Activated CD4-positive, alpha-beta T cell treated with anti-CD3 and anti-CD28 coated beads for 36 hours (primary cell): ENCODE data around the gene NTM. TPM values are rescaled to one million over a fixed set of nuclear protein-coding genes. Genes with fewer than 3 reads are reported as not detected.
A peak's percentile ranks its signal among the peaks of the same experiment; 100 is the strongest.

Experiments used
- ATAC-seq: fragments of 200-7000 bp; cut with Tn5 transposase; one replicate; pipeline ENCODE4 v1.10.0; 2021; ENCODE audit warnings: mild to moderate bottlenecking, moderate library complexity
- CTCF ChIA-PET: fragments of 350-600 bp; sonication (Branson Sonifier 250); formaldehyde crosslinking; loops from one replicate; lab custom pipeline; 2021; ENCODE audit warnings: antibody characterized with exemption; lab: Charles Lee
- POLR2A ChIA-PET: fragments of 350-600 bp; sonication (Branson Sonifier 250); formaldehyde crosslinking; loops from one replicate; lab custom pipeline; 2021; ENCODE audit warnings: antibody characterized with exemption, inconsistent platforms; lab: Charles Lee
- DNase-seq: peaks from one replicate; pipeline ENCODE4 v3.0.0-alpha.2; 2020
- H3K27ac Mint-ChIP-seq: one replicate; pipeline ENCODE4 v1.8.0; 2021; ENCODE audit warnings: mixed read lengths
- H3K27me3 Mint-ChIP-seq: one replicate; pipeline ENCODE4 v1.8.0; 2021; ENCODE audit warnings: mixed read lengths
- H3K36me3 Mint-ChIP-seq: one replicate; pipeline ENCODE4 v1.8.0; 2021; ENCODE audit warnings: low read depth, mixed read lengths
- H3K4me1 Mint-ChIP-seq: one replicate; pipeline ENCODE4 v1.8.0; 2021; ENCODE audit warnings: mixed read lengths
- H3K4me3 Mint-ChIP-seq: one replicate; pipeline ENCODE4 v1.8.0; 2021; ENCODE audit warnings: mild to moderate bottlenecking, moderate library complexity, mixed read lengths
- H3K9me3 Mint-ChIP-seq: one replicate; pipeline ENCODE4 v1.8.0; 2021; ENCODE audit warnings: low read depth, mixed read lengths
- intact Hi-C, 2 experiments: fragments of 100-400 bp; cut with DNase I in 1 of 2; cut with micrococcal nuclease in 1 of 2; formaldehyde crosslinking; loops; one replicate each; pipeline versions ENCODE4 v1.14.2 to v1.15.1; 2022 to 2024; cut with DNase I, micrococcal nuclease
- total RNA-seq, 2 experiments: library from RNA; stranded (reverse); gene quantifications; one replicate each; pipeline ENCODE4 v1.2.3, GENCODE V29; 2021

NTM gene
- total RNA-seq, 2 experiments from 2014 or later, result not detected

DNA sequence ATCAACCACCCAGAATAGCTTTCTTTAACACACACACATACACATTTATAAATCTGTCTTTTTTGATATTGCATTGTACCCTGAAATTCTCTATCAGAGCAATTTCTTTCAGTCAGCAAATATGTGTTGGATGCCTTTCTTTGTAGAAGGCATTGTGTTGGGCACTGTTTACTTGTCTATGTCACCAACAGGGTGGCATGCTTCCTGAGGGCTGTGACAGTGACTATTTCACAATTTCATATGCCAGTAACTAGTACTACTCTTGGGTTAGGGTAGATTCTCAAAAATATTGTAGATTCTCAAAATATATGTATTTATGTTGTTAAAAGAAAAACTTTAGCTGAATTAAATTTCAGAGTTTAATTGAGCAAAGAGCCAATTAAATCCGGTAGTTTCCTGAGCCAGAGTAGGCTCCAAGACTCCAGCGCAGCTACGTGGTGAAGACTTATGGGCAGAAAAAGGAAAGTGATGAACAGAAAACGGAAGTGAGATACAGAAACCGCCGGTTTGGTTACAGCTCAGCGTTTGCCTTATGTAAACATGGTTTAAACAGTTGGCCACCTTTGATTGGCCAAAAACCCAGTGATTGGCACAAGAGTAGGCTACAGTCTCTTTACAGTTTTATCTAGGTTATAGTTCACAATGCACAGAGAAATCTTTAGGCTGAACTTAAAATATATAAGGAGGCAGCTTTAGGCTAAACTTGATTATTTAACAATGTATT lies 723.3 kb downstream of the NTM start:
- ChIA-PET CTCF (interaction anchor here (0.6 to 0.8 kb wide), 2 partner anchors 395 to 566 kb away, joined by 3 read pairs; no protein-coding TSS in a partner anchor), POLR2A (no interaction called here)
- no peak overlapping the region for H3K4me3 Mint-ChIP-seq
- no peak for ATAC-seq
- no peaks in the 10 kb centered on the region for H3K4me1 Mint-ChIP-seq
- no peak for DNase-seq
- H3K36me3 Mint-ChIP-seq, result no peaks in the 10 kb centered on the region
- no peak overlapping the region for H3K27ac Mint-ChIP-seq
- no peaks in the 10 kb centered on the region for H3K9me3 Mint-ChIP-seq
- intact Hi-C loops, result no loop called here
- H3K27me3 Mint-ChIP-seq, result no peaks in the 10 kb centered on the region

DNA sequence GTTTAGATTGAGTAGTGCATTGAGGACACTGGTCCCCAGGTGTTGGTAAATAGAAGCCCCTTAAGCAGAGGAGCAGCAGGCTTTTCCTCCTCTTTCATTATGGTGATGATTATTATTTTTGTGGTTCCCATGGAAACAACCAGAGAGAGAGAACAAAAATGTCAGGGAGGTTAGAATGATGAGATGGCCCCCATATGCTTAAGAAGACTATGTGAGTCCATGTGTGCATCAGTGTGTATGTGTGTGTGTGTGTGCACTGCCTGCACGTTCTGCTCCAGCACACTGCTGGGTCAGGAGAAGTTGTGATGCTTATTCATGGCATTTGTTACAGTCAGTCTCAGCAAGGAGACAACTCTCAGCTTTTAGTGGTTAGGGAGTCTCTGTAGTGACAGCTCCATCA lies 724.2 kb downstream of the NTM start:
- H3K27ac Mint-ChIP-seq, result no peak overlapping the region
- no peak overlapping the region for H3K4me3 Mint-ChIP-seq
- H3K4me1 Mint-ChIP-seq, result no peaks in the 10 kb centered on the region
- CTCF ChIA-PET, result interaction anchor here (0.8 kb wide), 1 partner anchor 567 kb away, joined by 3 read pairs; no protein-coding TSS in a partner anchor
- ATAC-seq (no peak), DNase-seq (no peak)
- no peaks in the 10 kb centered on the region for H3K27me3 Mint-ChIP-seq
- intact Hi-C loops, result no loop called here
- POLR2A ChIA-PET, result no interaction called here
- no peaks in the 10 kb centered on the region for H3K9me3 Mint-ChIP-seq
- no peaks in the 10 kb centered on the region for H3K36me3 Mint-ChIP-seq

DNA sequence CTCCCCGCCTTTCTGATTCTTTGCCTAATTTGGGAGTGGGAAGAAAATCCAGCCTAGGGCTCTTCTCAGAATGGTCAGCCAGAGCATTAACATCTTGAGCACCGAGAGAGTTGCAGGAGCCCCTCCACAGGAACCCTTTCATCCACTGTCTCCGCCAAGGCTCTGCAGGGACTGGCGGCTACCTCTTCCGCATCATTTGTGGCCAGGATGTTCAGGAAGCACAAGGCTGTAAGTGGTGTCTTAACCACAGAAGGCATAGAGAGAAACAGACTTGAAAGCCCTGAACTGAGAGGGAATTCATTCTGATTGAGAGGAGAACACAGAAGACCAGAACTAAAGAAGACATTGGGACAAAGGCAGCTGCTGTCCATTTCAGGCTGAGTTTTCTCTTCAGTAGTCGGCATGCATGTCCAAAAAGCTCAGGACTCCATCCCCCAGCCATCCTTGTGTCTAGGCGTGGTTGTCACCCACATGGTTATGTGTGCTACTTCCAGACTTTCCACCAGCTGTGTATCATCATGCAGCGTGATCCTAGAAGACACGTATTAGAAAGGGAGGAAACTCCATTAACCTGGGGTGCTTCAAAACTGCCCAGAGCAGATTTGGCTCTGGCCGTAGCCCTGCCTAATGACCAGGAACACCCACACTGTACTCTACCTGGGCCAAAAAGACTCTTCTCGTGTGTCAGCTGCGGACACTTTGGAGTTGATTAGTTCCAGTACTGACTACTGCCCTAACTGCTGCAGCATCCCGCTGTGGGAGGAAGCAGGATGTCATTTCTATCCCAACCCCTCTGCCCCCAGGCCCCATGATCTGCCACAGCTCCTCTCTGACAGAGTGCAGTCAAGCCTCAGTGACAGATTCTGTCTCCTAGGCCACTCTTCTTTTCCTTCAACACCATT lies 725.1 kb downstream of the NTM start:
- intact Hi-C loops, result no loop called here
- ATAC-seq (no peak), DNase-seq (no peak)
- ChIA-PET CTCF (no interaction called here), POLR2A (no interaction called here)
- Mint-ChIP-seq H3K9me3 (no peaks in the 10 kb centered on the region), H3K4me3 (no peak overlapping the region), H3K27me3 (no peaks in the 10 kb centered on the region), H3K36me3 (no peaks in the 10 kb centered on the region), H3K4me1 (no peaks in the 10 kb centered on the region), H3K27ac (no peak overlapping the region)

DNA sequence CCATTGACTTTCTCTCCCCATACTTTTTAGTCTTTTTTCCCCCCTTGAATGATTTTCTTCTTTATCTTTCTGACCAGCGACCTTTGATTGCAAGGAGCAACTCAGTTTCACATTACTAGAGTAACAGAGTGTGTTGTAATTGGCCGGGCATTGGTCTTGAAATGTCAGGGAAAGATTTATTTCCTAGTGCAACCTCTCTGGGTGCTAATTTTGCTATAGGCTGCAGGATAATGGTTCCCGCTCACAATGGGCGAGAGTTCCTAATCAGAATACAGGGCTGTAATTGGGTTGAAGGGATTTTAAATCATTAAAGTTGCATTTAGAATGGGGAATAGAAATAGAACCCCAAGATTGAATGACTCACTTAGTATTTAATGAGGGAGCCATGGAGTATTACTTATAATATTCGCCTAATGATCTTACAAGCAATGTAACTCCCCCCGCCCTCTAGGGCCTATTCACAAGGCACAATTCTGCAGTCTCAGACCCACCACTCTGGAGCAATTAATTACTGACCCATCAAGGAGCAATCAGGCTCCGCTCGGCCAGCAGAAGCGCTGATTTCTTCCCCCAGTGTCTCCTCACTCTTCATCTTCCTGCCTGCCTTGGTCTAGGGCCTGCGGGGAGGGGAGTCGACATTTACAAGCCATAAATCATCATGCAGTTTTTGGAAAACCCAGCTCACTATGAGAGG lies 725.9 kb downstream of the NTM start:
- DNase-seq, result no peak
- Mint-ChIP-seq H3K4me1 (no peaks in the 10 kb centered on the region), H3K9me3 (peaks cover 2% of the 10 kb centered on the region), H3K4me3 (no peak overlapping the region), H3K27ac (no peak overlapping the region), H3K36me3 (no peaks in the 10 kb centered on the region), H3K27me3 (no peaks in the 10 kb centered on the region)
- POLR2A ChIA-PET, result no interaction called here
- intact Hi-C loops, result no loop called here
- no peak for ATAC-seq
- CTCF ChIA-PET, result interaction anchor here (0.8 kb wide), 1 partner anchor 107 kb away, joined by 4 read pairs; no protein-coding TSS in a partner anchor

DNA sequence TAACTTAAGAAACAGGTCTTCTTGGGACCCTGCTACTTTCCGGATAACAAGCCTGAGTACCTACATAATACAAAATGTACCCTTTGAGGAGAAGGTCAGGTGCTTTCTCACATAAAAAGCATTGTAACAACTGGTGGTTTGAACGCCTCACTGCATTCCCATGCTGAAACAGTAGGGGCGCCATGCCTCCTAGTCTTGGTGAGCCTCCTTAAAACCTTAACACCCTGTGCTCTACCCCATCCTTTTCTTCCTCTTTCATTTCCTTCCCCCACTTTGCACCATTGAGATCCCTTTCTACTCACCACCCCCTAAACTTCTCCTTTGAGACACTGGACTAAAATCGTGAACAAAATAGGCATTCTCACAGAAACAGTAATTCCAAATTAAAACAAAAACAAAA lies 729.3 kb downstream of the NTM start:
- ATAC-seq, result no peak
- intact Hi-C loops, result no loop called here
- ChIA-PET POLR2A (no interaction called here), CTCF (no interaction called here)
- Mint-ChIP-seq H3K27me3 (no peaks in the 10 kb centered on the region), H3K27ac (no peak overlapping the region), H3K4me3 (no peak overlapping the region), H3K4me1 (no peaks in the 10 kb centered on the region), H3K9me3 (peaks cover 6% of the 10 kb centered on the region), H3K36me3 (no peaks in the 10 kb centered on the region)
- DNase-seq, result peak; percentile 15

DNA sequence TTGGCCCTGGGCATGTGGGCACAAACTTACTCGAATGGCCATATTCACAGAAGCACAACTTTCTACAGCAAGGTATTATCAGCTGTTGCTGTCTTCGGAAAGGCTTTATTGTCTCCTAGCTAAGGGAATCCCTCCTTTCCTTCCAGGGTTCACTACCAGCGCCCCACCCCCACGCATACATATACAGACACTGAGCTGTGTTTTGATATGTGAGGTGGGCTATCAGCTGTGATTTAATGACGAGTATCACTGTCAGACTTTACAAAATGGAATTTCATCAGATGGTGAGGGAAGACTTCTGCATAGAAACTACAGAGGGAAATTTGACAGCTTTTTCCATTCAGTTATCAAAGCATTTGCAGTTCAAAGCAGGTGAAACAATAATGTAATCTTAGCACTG lies 730.2 kb downstream of the NTM start:
- H3K4me3 Mint-ChIP-seq, result no peak overlapping the region

DNA sequence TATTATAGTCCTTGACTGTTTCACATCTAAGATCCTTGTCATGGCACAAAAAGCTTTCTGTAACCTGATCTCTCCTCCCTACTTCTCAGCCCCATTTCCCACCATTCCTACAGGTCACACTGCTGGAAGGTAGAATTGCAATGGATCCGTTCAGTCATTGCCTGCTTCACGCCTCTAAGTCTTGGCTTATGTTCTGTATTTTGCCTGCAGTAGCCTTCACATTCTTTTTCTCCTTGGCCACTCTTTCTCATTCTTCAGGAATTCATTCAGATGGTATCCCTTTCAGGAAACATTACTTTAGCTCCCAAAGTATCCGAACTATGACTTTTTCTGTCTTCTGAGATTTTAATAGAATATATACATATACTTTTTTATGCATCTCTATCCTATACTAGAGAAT lies 731.5 kb downstream of the NTM start:
- CTCF ChIA-PET, result no interaction called here
- Mint-ChIP-seq H3K36me3 (no peaks in the 10 kb centered on the region), H3K9me3 (peaks cover 6% of the 10 kb centered on the region), H3K4me1 (no peaks in the 10 kb centered on the region), H3K27me3 (no peaks in the 10 kb centered on the region), H3K4me3 (no peak overlapping the region), H3K27ac (no peak overlapping the region)
- no peak for ATAC-seq
- POLR2A ChIA-PET, result no interaction called here
- no peak for DNase-seq
- intact Hi-C loops, result no loop called here

More for the DNA sequence above, 730.2 kb downstream of the NTM start:
- no peaks in the 10 kb centered on the region for H3K4me1 Mint-ChIP-seq
- ChIA-PET CTCF (interaction anchor here (0.7 kb wide), 1 partner anchor 38 kb away, joined by 3 read pairs; no protein-coding TSS in a partner anchor), POLR2A (interaction anchor here (0.7 kb wide), 1 partner anchor 297 kb away, joined by 3 read pairs; no protein-coding TSS in a partner anchor)
- peaks cover 6% of the 10 kb centered on the region for H3K9me3 Mint-ChIP-seq
- H3K36me3 Mint-ChIP-seq, result no peaks in the 10 kb centered on the region
- H3K27me3 Mint-ChIP-seq, result no peaks in the 10 kb centered on the region
- intact Hi-C loops, result no loop called here
- H3K27ac Mint-ChIP-seq, result no peak overlapping the region
- ATAC-seq (no peak), DNase-seq (no peak)

DNA sequence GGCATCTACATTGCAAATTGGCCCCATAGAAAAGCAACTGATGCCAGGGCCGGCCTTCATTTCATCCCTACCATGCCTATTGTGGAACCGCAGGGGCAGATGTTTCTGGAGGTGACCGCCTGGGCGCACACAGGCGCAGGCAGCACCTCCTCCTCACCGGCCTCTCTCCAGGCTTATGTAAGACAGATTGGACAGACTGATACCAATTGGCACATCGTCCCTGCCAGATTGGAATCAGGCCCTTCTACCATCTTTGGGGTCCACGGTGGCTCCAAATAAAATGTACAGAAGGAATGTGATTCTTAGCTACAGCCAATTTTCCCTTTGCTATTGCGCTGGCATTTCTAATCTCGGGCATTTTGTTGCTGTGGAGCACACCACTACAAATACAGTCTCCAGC lies 732.6 kb downstream of the NTM start:
- Mint-ChIP-seq H3K27me3 (no peaks in the 10 kb centered on the region), H3K27ac (no peak overlapping the region), H3K4me3 (no peak overlapping the region), H3K4me1 (no peaks in the 10 kb centered on the region), H3K36me3 (no peaks in the 10 kb centered on the region), H3K9me3 (peaks cover 10% of the 10 kb centered on the region)
- ChIA-PET POLR2A (no interaction called here), CTCF (no interaction called here)
- intact Hi-C loops, result no loop called here
- DNase-seq (no peak), ATAC-seq (no peak)

DNA sequence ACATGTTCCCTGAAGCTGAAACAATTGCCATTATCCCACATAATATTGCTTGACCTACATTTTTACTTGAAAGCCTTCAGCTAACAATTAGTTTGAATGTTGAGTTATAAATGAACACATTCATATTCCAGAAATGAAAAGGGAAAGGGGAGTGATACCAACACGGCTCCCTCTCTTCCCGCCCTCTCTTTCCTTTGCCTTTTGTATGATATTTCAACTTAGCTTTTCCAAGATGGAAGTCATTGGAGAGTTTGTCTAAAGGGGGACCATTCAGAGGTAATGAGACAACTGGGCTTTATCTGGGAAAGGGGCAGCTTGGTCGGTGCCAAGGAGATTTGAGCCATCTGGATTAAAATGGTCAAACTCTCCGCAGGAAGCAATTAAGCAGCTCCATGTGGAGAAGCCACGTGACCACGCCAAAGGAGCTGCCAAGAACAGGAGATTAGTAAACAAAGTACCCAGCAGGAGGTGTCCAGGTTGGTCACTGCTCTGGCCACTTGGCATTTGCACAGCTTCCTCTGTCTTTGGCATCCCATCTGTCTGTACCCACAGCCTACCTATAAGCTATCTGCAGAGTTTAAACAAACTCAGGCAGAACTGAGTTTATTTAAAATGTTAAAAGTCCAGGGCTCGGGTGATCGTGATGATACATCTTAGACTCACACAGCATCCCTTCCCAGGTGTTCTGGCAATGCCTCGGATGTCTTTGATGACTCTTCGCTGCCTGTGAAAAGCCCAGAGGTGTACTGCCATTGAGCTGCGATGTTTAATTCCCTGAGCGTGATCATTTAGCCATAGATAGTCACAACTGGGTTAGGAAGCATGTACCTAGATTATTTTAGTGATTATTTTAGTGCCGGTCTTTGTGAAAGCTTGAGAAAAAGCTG lies 735.9 kb downstream of the NTM start:
- Mint-ChIP-seq H3K27me3 (no peaks in the 10 kb centered on the region), H3K36me3 (no peaks in the 10 kb centered on the region), H3K27ac (no peak overlapping the region), H3K4me1 (no peaks in the 10 kb centered on the region), H3K9me3 (peaks cover 8% of the 10 kb centered on the region), H3K4me3 (no peak overlapping the region)
- ChIA-PET POLR2A (no interaction called here), CTCF (interaction anchor here (0.6 kb wide), 1 partner anchor 968 kb away, joined by 4 read pairs; no protein-coding TSS in a partner anchor)
- intact Hi-C loops, result no loop called here
- ATAC-seq (no peak), DNase-seq (no peak)

DNA sequence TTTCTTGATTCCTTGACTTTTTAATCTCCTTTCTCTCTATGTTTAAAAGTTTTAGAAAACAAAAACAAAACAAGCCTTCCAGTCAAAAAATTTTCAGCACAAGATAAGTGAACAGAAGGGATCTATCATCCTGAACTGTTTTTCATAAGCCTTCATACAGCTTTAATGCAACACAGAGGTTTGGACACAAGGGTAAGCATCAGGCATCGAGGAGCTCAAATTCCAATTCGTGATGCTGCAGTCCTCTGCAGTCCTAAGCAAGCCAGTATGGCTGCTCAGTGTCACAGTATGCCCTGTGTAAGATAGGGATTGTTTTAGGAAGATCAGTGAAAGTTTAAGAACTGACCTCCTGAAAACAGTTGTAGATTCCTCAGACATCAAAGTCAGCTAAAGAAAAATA lies 740.9 kb downstream of the NTM start:
- Mint-ChIP-seq H3K27me3 (no peaks in the 10 kb centered on the region), H3K4me3 (no peak overlapping the region), H3K4me1 (no peaks in the 10 kb centered on the region), H3K27ac (no peak overlapping the region), H3K36me3 (no peaks in the 10 kb centered on the region), H3K9me3 (peaks cover 5% of the 10 kb centered on the region)
- no peak for DNase-seq
- CTCF ChIA-PET, result no interaction called here
- no peak for ATAC-seq
- POLR2A ChIA-PET, result no interaction called here
- intact Hi-C loops, result no loop called here

DNA sequence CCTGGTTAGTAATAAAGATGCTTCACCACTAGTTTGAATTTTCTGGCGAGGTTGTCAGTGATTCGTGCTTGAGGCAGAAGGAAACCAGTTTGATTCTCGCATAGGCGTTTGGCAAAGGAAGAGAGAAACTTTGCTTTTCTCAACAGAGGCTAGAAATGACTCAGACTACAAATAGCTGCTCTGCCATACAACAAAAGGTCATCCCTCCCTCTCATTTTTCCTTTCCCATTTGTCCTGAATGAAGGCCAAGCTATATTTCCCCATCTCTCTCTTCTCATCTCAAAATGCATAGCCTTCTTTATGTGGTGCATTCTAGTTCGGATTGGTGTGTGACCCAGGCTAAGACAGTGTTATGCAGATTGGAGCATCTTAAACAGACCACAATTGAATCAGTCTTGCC lies 741.4 kb downstream of the NTM start:
- no peak for DNase-seq
- no peaks in the 10 kb centered on the region for H3K36me3 Mint-ChIP-seq

More for the DNA sequence above, 741.4 kb downstream of the NTM start:
- Mint-ChIP-seq H3K4me3 (no peak overlapping the region), H3K27ac (no peak overlapping the region), H3K9me3 (peaks cover 5% of the 10 kb centered on the region), H3K4me1 (no peaks in the 10 kb centered on the region), H3K27me3 (no peaks in the 10 kb centered on the region)
- ATAC-seq, result no peak
- intact Hi-C loops, result no loop called here
- CTCF ChIA-PET, result no interaction called here
- POLR2A ChIA-PET, result no interaction called here
